ENCODE measurements around the gene TMEM72.

DNA sequence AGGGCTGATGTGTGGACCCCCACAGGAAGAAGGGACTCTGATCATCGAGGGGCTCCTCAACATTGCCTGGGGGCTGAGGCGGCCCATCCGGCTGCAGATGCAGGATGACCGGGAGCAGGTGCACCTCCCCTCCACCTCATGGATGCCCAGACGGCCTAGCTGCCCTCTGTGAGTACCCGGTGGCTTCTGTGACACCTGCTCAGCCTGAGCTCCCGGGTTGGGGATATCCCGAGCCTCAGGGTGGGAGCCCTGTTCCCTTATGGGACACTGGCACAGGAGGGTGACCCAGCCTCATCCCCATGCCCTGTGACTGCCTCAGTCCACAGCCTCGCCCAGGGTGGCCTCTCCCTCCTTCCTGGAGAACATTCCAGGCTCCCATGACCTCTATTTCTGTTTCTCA lies 71.4 kb downstream of the TMEM72 start:
- no peak for TF ChIP-seq CTCF (conservative IDR thresholded peaks at IDR 0.05; ENCODE audit: low read depth, low read length)
- no peak for TF ChIP-seq EZH2 (IDR thresholded peaks at IDR 0.05; ENCODE audit: low read length, unreplicated experiment)

Measured in PC-3 (cell line).